Liver (tissue), 9 donors: ENCODE data around the gene ABCA8. TPM values are rescaled to one million over a fixed set of nuclear protein-coding genes. Genes with fewer than 3 reads are reported as not detected.
A peak's percentile ranks its signal among the peaks of the same experiment; 100 is the strongest.

Source experiments
- DNase-seq: peaks from one replicate; pipeline ENCODE4 v3.0.0-alpha.2; 2017; ENCODE audit warnings: low spot score
- H3K27ac ChIP-seq, 2 donors: one replicate each; pipeline ENCODE4 v1.7.0; 2013; ENCODE audit warnings: inconsistent platforms in 2 of 2, low read length in 2 of 2, control low read depth in 1 of 2, low read depth in 1 of 2, mild to moderate bottlenecking in 1 of 2
- H3K27me3 ChIP-seq, 4 donors: one replicate each; pipeline versions ENCODE4 v1.6.1 to v1.7.0; 2013; ENCODE audit warnings: low read length in 3 of 4, inconsistent platforms in 1 of 4, mild to moderate bottlenecking in 1 of 4, moderate library complexity in 1 of 4; ENCODE audit not compliant: control insufficient read depth in 4 of 4, insufficient read depth in 4 of 4
- H3K36me3 ChIP-seq, 4 donors: one replicate each; pipeline versions ENCODE4 v1.6.1 to v1.7.0; 2013; ENCODE audit warnings: low read length in 3 of 4, mild to moderate bottlenecking in 3 of 4, low read depth in 1 of 4, moderate library complexity in 1 of 4; ENCODE audit not compliant: control insufficient read depth in 4 of 4, insufficient read depth in 3 of 4
- H3K4me1 ChIP-seq, 4 donors: one replicate each; pipeline versions ENCODE4 v1.6.1 to v1.7.0; 2013; ENCODE audit warnings: low read length in 3 of 4, mild to moderate bottlenecking in 3 of 4, moderate library complexity in 1 of 4; ENCODE audit not compliant: control insufficient read depth in 4 of 4, insufficient read depth in 4 of 4
- H3K4me3 ChIP-seq, 3 donors: one replicate each; pipeline versions ENCODE4 v1.6.1 to v1.7.0; 2013; ENCODE audit warnings: low read length in 3 of 3, control low read depth in 1 of 3, low read depth in 1 of 3, mild to moderate bottlenecking in 1 of 3
- H3K9ac ChIP-seq, 2 donors: one replicate each; pipeline ENCODE4 v1.7.0; 2013; ENCODE audit warnings: low read length in 2 of 2, mild to moderate bottlenecking in 2 of 2, moderate library complexity in 2 of 2, control low read depth in 1 of 2, low read depth in 1 of 2
- H3K9me3 ChIP-seq, 4 donors: one replicate each; pipeline versions ENCODE4 v1.6.1 to v1.7.0; 2013; ENCODE audit warnings: low read length in 3 of 4; ENCODE audit not compliant: control insufficient read depth in 4 of 4
- EGR1 ChIP-seq, 2 donors: IDR thresholded peaks; 2 replicates each; pipeline ENCODE4 v1.6.1; 2016 to 2018; ENCODE audit warnings: antibody characterized with exemption in 2 of 2, low read depth in 2 of 2
- FOXA2 ChIP-seq: IDR thresholded peaks from 2 replicates; pipeline ENCODE4 v1.6.1; 2016; ENCODE audit warnings: antibody characterized with exemption
- GABPA ChIP-seq, 2 donors: IDR thresholded peaks in 1 of 2; conservative IDR thresholded peaks in 1 of 2; 2 replicates each; pipeline ENCODE4 v1.6.1; 2016; ENCODE audit warnings: antibody characterized with exemption in 2 of 2, mild to moderate bottlenecking in 1 of 2, moderate library complexity in 1 of 2
- HNF4A ChIP-seq, 2 donors: conservative IDR thresholded peaks; 2 replicates each; pipeline ENCODE4 v1.6.1; 2016; ENCODE audit warnings: antibody characterized with exemption in 2 of 2, mild to moderate bottlenecking in 2 of 2
- JUND ChIP-seq, 2 donors: IDR thresholded peaks; 2 replicates each; pipeline ENCODE4 v1.6.1; 2016; ENCODE audit warnings: antibody characterized with exemption in 2 of 2
- MAX ChIP-seq: IDR thresholded peaks from 2 replicates; pipeline ENCODE4 v1.6.1; 2016; ENCODE audit warnings: antibody characterized with exemption
- NR2F2 ChIP-seq: IDR thresholded peaks from 2 replicates; pipeline ENCODE4 v1.6.1; 2016; ENCODE audit warnings: antibody characterized with exemption
- RAD21 ChIP-seq, 2 donors: IDR thresholded peaks; 2 replicates each; pipeline ENCODE4 v1.6.1; 2016; ENCODE audit warnings: antibody characterized with exemption in 2 of 2, mild to moderate bottlenecking in 2 of 2
- RXRA ChIP-seq, 2 donors: IDR thresholded peaks; 2 replicates each; pipeline ENCODE4 v1.6.1; 2017 to 2018; ENCODE audit warnings: antibody characterized with exemption in 2 of 2, mild to moderate bottlenecking in 1 of 2
- SP1 ChIP-seq: IDR thresholded peaks from 2 replicates; pipeline ENCODE4 v1.6.1; 2018; ENCODE audit warnings: antibody characterized with exemption, mild to moderate bottlenecking
- TAF1 ChIP-seq: conservative IDR thresholded peaks from 2 replicates; pipeline ENCODE4 v1.6.1; 2016; ENCODE audit warnings: antibody characterized with exemption, mild to moderate bottlenecking
- YY1 ChIP-seq: IDR thresholded peaks from 2 replicates; pipeline ENCODE4 v1.6.1; 2016; ENCODE audit warnings: antibody characterized with exemption, mild to moderate bottlenecking
- ZBTB33 ChIP-seq: IDR thresholded peaks from 2 replicates; pipeline ENCODE4 v1.6.1; 2016; ENCODE audit warnings: antibody characterized with exemption
- WGBS: extraction: QIAGEN DNeasy Blood & Tissue Kit; methylation state at CpG from one replicate; pipeline ENCODE4 v1.1.7; 2013; 5-methylcytosine and 5-hydroxymethylcytosine counted together
- polyA plus RNA-seq, 2 donors: library from polyadenylated mRNA; stranded (reverse) in 1 of 2; unstranded in 1 of 2; fragments of 200-250 nt in 1 of 2; fragments of >200 nt in 1 of 2; fragmentation: Nextera tagmentation in 1 of 2; extraction: Ambion mirVana in 1 of 2; gene quantifications; one replicate each; pipeline versions ENCODE4 v1.2.1 to v1.2.3, GENCODE V29; 2013 to 2015
- total RNA-seq, 2 donors: library from RNA; depleted of rRNA; stranded (reverse); fragments of >200 nt; gene quantifications; one replicate each; pipeline ENCODE4 v1.2.3, GENCODE V29; 2014
- TF ChIP-seq, protein P1 (sequence below): fragments of 150-350 bp; IDR thresholded peaks from 2 replicates; pipeline ENCODE4 v1.5.1; 2017; ENCODE audit warnings: improper control_type of control experiment, low read depth, low read length; ENCODE audit not compliant: missing input control
- donor health status: healthy.
- donor health status: healthy.
- donor health status: healthy.
- donor health status: healthy.
- donor health status: healthy.

ABCA8 gene
- total and polyA plus RNA-seq, 4 donors = 9.3 to 72.2 (median 14.0) TPM

DNA sequence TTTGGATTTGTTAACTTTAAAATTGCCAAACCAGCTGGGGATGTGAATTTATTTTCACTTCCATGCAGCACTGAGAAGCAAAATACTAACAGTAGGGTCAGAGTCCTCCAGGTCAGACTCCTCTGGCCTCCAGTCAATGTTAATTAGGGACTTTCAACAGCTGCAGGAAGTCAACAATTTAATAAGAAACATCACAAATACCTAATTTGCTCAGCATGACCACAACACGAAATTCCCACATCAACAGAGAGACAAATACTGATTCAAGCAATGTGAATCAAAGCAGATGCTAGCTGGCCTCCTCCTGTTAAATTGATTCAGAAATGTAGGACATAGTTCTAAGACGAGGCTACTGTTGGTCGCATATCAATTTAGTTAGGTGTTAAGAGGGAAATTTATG lies 111.7 kb downstream of the ABCA8 start:
- TF ChIP-seq RXRA (IDR thresholded peaks at IDR 0.05) (peak; percentile 95 to 96), HNF4A (conservative IDR thresholded peaks at IDR 0.05) (peak; percentile 62 to 70), EGR1 (IDR thresholded peaks at IDR 0.05; ENCODE audit: low read depth in 2 of 2) (no peak), MAX (peak; percentile 32), ZBTB33 (peak; percentile 25), FOXA2 (no peak), YY1 (peak; percentile 8), NR2F2 (peak; percentile 80), RAD21 (IDR thresholded peaks at IDR 0.05) (peak in 1 of 2 donors; percentile 31), JUND (IDR thresholded peaks at IDR 0.05) (peak in 1 of 2 donors; percentile 40), TAF1 (no peak), SP1 (peak; percentile 68)
- TF ChIP-seq, protein P1, sequence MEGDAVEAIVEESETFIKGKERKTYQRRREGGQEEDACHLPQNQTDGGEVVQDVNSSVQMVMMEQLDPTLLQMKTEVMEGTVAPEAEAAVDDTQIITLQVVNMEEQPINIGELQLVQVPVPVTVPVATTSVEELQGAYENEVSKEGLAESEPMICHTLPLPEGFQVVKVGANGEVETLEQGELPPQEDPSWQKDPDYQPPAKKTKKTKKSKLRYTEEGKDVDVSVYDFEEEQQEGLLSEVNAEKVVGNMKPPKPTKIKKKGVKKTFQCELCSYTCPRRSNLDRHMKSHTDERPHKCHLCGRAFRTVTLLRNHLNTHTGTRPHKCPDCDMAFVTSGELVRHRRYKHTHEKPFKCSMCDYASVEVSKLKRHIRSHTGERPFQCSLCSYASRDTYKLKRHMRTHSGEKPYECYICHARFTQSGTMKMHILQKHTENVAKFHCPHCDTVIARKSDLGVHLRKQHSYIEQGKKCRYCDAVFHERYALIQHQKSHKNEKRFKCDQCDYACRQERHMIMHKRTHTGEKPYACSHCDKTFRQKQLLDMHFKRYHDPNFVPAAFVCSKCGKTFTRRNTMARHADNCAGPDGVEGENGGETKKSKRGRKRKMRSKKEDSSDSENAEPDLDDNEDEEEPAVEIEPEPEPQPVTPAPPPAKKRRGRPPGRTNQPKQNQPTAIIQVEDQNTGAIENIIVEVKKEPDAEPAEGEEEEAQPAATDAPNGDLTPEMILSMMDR = no peak
- no peak overlapping the region for H3K4me3 ChIP-seq
- no peak for DNase-seq
- peak overlapping the region; percentile 54 to 60 for H3K27ac ChIP-seq
- no peak overlapping the region for H3K9ac ChIP-seq
- 31% methylated on average over 3 of the region's 3 CpGs for WGBS
- no peaks in the 10 kb centered on the region for H3K9me3 ChIP-seq
- peaks cover 3 to 11% (median 6%) of the 10 kb centered on the region in 4 donors for H3K4me1 ChIP-seq
- H3K36me3 ChIP-seq = no peaks in the 10 kb centered on the region
- no peaks in the 10 kb centered on the region for H3K27me3 ChIP-seq

- Histone ChIP-seq H3K27me3 (no peaks in the 10 kb centered on the region), H3K36me3 (no peaks in the 10 kb centered on the region), H3K4me3 (no peak overlapping the region), H3K27ac (no peak overlapping the region), H3K4me1 (peaks cover 3 to 11% (median 6%) of the 10 kb centered on the region in 4 donors), H3K9me3 (no peaks in the 10 kb centered on the region), H3K9ac (no peak overlapping the region)
- no peak for DNase-seq
- 47% methylated on average over 4 of the region's 4 CpGs for WGBS
- TF ChIP-seq SP1 (no peak), YY1 (peak; percentile 45), GABPA (IDR thresholded peaks at IDR 0.05 in 1 of 2, conservative IDR thresholded peaks at IDR 0.05 in 1 of 2) (no peak), RXRA (IDR thresholded peaks at IDR 0.05) (peak in 1 of 2 donors; percentile 59), HNF4A (conservative IDR thresholded peaks at IDR 0.05) (peak in 1 of 2 donors; percentile 50), MAX (peak; percentile 56), RAD21 (IDR thresholded peaks at IDR 0.05) (peak in 1 of 2 donors; percentile 4)
Observed at GRCh38 chr17:68840073-68840472, 115.1 kb downstream of the ABCA8 start.

DNA sequence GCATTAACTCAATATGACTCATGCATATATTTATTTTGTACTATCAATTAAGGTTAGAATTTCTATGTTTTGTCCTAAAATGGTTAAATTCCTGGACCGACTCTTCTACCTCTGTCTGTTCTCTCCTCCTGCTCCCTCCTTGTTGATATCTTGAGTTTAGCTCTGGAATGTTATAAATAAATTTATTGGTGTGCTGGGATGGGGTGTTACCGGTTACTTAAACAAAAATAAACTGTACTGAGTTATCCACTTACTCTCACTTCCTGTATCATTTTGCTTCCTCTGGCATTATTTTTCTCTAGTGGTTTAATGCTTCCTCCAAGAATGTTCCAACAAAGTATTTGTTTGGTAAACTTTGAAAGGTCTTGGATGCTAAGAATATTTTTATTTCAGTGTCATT lies 120.1 kb downstream of the ABCA8 start:
- TF ChIP-seq RAD21 (IDR thresholded peaks at IDR 0.05) (no peak), EGR1 (IDR thresholded peaks at IDR 0.05; ENCODE audit: low read depth in 2 of 2) (no peak)
- no peaks in the 10 kb centered on the region for H3K9me3 ChIP-seq
- H3K4me1 ChIP-seq = no peaks in the 10 kb centered on the region
- H3K27ac ChIP-seq = no peak overlapping the region
- H3K36me3 ChIP-seq = no peaks in the 10 kb centered on the region
- H3K27me3 ChIP-seq = no peaks in the 10 kb centered on the region
- no peak for DNase-seq
- no peak overlapping the region for H3K9ac ChIP-seq
- no peak overlapping the region for H3K4me3 ChIP-seq
- WGBS = 70% methylated on average over 2 of the region's 2 CpGs
